GM21381 (cell line): ENCODE measurements around the gene EXOC3.
A peak's percentile ranks its signal among the peaks of the same experiment; 100 is the strongest.

Experiments
- ATAC-seq: cut with Tn5 transposase; IDR thresholded peaks from one replicate; pipeline ENCODE4 v1.9.1; 2021; ENCODE audit warnings: mild to moderate bottlenecking, moderate library complexity; ENCODE audit not compliant: unreplicated experiment

The EXOC3 gene

DNA sequence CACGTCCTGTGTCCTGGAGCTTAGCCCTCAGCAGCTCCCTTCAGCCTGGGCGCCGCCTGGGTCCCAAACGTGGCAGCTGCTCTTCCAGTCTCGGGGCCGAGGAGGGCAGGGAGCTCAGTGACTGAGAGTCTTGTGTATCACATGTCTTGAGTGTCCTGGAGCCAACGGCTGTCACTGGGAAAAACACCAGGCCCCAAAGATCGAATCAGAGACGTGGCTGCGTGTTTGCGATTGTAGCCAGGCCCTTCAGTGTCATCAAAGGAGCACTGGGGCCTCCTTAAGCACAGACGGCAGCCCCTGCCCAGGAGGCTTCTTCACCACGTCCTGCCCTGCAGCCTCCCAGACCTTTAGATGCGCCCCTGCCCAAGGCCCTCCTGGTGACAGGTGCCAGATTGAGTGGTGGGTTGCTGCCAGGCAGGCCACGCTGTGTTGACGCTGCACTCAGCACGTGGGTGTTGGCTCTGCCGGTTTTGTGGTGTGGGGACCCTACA lies 5.7 kb upstream of the EXOC3 start:
- ATAC-seq: no peak

DNA sequence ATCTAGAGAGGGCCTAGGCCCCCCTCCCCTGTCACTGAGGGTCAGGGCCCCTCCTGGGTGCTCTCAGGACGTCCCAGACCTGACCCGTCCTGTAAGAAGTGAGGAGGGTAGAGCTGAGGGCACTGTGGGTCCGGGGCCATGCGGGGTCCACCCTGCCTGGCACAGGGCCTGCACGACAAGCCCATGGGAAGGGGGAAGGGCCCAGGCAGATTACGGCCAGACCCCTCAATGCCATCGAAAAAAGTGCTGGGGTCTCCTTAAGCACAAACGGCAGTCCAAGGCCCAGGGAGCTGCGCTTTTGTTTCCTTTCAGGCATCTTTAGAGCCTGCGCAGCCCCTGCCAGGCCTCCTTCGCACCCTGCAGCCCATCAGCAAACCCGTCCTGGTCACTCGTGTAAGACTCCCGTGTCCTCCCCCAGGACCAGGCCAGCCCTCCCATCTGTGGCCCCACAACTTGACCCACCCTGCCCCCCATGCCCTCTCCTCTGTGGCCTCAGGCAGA lies 4.4 kb upstream of the EXOC3 start:
- ATAC-seq: no peak

DNA sequence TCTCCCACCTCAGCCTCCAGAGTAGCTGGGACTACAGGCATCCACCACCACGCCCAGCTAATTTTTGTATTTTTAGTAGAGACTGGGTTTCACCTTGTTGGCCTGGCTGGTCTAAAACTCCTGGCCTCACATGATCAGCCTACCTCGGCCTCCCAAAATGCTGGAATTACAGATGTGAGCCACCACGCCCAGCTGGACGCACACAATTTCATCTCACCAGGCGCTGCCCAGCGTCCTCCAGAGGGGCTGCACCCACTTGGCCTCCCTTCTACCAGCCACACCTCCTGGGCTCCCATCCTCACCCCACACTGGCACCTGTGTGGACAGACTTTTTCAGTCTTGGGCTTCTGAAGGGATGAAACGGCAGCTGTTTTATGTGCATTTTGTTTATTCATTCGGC lies 3.8 kb upstream of the EXOC3 start:
- no peak for ATAC-seq

- no peak for ATAC-seq
Measured at GRCh38 chr5:439636-440035, 3.3 kb upstream of the EXOC3 start.

DNA sequence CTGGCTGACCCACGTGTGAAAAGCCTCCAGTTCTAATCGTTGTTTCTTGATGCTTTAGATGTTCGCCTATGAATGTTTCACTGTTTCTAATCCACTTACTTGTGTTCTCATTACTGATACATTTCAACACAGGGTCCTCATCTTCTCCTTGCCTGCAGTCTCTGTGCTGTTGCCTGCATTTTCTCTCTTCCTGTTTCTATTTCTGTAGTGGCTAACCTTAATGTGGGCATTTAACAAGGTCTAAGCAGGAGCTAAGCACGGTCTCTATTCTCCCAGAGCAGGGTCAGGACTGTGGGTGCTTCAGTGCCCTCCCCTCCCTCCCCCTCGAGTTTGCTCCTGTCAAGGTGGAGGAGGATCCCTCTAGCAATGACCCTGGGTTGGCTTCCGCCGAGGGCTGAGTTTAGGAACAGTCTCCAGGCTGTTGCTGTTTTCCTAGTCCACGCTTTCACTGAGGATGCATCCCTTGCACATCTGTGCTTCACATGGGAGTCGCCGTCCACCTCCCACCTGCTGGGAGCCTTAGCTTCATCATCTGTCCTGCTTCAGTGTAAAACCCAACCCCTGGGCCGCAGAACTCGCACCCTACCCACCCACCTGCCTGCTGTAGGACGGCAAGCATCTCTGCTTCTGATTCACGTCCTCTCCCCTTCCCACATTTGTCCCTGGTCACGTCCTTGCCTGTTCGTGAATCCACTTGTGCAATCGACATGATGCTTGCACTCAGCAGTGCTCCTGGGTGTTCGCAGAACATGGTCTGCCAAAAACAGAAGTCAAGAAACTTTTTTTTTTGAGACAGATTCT lies 2.4 kb upstream of the EXOC3 start:
- no peak for ATAC-seq

GRCh38 chr5:441996-442334 lies 1.0 kb upstream of the EXOC3 start:
- ATAC-seq: no peak

GRCh38 chr5:443239-444151 lies 519 bp downstream of the EXOC3 start:
- ATAC-seq: peak; percentile 12

DNA sequence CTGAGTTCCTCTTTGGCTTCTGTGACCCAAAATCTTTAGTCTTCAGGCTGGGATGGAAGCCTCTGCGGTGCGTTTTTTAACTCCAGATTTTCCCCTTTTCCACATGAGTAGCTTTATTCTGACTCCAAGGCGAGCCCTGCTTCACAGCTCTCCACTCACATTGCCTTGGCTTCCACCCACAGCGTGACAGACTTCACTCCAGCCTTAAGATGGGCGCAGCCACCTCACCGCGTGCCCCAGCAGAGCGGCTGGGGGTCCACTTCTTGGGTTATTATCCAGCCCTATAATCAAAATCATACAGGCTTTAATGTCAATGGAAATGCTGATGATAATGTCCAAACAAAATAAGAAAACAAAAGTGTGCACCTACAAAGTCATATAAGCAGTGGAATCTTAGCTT lies 1.2 kb downstream of the EXOC3 start:
- no peak for ATAC-seq

DNA sequence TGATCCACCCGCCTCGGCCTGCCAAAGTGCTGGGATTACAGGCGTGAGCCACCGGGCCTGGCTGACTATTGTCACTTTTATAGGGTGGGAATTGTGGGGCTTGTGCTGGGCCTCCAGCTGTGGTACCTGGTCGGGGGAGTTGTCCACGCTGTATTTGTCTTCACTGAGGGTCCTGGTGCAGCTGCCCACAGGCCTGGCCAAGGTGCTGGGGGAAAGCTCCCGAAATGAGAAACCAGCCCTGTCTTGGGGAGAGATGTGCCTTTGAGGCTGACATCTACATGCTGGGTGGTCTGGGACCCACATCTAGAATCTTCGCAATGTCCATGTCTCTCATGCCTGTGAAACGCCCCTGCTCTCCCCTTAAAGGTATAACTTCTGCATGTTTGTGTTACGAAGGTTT lies 2.6 kb downstream of the EXOC3 start:
- no peak for ATAC-seq

- no peak for ATAC-seq
Measured at GRCh38 chr5:446066-446882, 3.3 kb downstream of the EXOC3 start.

DNA sequence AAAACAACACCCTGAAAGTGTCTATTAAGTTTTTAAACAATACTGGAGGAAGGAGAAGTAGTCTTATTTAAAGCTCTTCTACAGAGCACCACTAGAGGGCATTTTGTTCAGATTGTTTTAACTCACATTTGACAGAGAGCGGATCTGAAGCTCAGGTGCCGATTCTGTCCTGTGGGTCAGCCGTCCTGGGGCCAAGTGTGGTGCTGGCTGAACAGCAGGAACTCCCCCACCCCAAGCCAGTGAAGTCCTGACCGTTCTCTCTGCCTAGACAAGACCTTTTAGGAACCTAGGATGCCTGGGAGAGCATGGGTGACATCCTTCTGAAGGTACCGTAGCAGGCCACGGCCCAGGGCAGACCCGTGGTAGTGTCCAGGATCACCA lies 3.9 kb downstream of the EXOC3 start:
- ATAC-seq: no peak

GRCh38 chr5:447501-447900 lies 4.5 kb downstream of the EXOC3 start:
- no peak for ATAC-seq

GRCh38 chr5:448061-448765 lies 5.2 kb downstream of the EXOC3 start:
- ATAC-seq: no peak

DNA sequence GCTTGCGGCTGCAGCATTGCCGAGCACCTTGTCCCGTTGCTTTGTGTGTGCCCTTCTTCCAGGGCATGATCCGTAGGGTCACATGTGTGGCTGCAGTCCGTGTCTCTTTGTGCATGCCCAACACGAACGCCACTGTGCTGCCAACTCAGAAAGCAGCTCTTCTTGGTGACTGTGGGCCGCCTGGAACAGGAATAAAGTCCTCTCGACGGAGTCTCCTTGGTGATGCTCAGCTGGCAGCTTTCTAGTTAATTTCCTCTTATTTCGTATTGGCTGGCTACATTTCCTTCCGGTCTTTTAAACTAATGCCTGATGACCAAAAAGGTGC lies 5.8 kb downstream of the EXOC3 start:
- no peak for ATAC-seq

DNA sequence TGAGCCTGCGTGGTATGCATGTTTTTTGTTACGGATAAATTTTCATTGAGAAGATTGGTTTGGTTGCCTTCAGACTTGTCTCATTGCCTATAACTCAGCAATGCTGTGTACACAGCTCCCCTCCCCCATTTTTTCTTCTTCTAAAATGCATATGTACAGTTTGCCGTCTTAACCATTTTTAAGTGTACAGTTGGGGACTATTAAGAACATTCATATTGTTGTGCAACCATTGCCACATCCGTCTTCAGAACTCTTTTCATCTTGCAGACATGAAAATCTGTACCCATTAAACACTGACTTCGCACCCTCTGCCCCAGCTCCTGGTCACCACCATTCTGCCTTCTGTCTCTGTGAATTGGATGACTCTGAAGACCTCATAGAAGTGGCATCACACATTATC lies 6.2 kb downstream of the EXOC3 start:
- no peak for ATAC-seq

DNA sequence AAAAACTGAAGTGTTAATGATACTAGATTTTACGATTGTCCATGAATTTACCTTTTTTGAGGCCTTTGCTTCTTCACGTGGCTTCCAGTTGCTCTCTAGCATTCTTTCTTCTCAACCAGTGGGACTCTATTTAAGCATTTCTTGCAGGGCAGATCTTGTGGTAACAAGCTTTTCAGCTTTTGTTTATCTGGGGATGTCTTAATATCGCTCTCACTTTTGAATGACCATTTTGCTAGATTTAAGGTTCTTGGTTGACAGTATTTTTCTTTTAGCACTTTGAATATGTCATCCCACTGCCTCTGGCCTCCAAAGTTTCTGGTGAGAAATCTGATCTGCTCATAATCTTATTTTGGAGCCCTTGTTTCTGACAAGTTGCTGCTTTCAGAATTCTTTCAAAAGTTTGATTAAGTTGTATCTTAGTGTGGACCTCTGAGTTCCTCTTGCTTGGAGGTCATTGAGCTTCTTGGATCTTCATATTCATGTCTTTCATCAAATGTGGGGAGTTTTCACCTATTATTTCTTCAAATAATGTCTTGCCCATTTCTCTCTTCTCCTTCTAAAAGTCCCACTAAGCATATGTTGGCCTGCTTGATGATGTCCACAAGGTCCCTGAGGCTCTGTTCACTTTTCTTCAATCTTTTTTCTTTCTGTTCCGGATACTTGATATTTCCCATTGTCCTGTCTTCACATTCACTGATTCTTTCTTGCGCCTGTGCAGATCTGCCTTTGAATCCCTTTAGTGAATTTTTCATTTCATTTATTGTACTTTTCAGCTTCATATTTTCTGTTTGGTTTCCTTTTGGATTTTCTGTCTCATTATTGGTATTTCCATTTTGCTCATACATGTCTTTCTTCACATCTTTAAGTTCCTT lies 8.8 kb downstream of the EXOC3 start:
- no peak for ATAC-seq

DNA sequence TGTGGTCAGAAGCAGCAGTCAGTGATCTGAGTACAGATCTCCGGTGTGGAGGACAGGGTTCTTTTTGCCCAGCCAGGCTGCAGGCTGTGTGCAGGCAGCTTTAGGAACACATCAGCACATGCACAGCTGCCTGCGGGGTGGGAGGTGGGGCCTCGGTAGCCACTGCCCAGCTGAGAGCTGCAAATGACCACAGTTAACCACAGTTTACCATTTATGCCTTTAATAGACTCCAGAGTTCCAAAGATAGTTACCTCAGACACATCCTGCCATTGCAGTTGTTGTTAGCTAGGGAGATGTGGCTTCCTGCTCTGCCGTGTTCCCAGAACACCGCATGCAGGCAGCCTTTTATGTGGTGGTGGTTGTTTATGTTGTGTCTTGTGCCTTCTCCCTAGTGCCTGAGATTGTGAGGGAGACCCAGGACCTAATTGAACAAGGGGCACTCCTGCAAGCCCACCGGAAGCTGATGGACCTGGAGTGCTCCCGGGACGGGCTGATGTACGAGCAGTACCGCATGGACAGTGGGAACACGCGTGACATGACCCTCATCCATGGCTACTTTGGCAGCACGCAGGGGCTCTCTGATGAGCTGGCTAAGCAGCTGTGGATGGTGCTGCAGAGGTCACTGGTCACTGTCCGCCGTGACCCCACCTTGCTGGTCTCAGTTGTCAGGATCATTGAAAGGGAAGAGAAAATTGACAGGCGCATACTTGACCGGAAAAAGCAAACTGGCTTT lies 10.2 kb downstream of the EXOC3 start:
- ATAC-seq: no peak

DNA sequence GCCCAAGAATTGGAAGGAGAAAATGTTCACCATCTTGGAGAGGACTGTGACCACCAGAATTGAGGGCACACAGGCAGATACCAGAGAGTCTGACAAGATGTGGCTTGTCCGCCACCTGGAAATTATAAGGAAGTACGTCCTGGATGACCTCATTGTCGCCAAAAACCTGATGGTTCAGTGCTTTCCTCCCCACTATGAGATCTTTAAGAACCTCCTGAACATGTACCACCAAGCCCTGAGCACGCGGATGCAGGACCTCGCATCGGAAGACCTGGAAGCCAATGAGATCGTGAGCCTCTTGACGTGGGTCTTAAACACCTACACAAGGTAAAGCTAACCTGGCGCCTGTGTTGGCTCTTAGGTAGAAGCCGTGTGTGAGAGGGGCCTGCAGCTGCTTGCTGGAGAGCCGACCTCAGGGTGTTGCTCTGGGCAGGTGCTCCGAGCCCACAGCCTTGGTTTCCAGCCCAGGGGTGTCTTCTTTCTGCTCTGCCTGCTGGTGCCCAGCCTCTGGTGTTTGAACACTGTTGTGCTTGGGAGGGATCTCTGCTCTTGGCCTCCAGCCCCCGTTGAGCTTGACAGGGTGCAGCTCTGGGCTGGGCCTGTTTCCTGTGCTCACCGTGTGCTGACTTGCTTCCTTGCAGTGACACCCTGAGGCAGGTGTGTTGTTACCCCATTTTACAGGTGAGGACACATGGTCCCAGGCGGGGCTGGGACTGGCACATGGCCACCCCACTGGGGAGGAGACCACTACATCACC lies 10.9 kb downstream of the EXOC3 start:
- no peak for ATAC-seq
